HEK293 (cell line): ENCODE results near the gene ECT2.
"Not testable (repeated sequence)": the region's sequence is repeated elsewhere in the genome, so short reads cannot be mapped to it uniquely, and the experiment has no call there.

Experiments
- CTCF ChIA-PET: fragments of 350-600 bp; formaldehyde crosslinking; extraction: SDS; loops from one replicate; lab custom pipeline; 2021; ENCODE audit warnings: antibody characterized with exemption; lab: Yijun Ruan, JAX
- POLR2A ChIA-PET: fragments of 300-600 bp; formaldehyde crosslinking; extraction: SDS; loops from one replicate; lab custom pipeline; 2020; ENCODE audit warnings: antibody characterized with exemption, inconsistent platforms; lab: Yijun Ruan, JAX
- H3K27ac ChIP-seq: fragments of 200-500 bp; sonication (Bioruptor generic); 2 replicates; pipeline ENCODE4 v1.5.1; 2014; ENCODE audit warnings: low read depth, low read length, control low read depth, inconsistent platforms; ENCODE audit errors: extremely low read depth
- H3K36me3 ChIP-seq, 2 experiments: fragments of 200-500 bp in 1 of 2; sonication (Bioruptor generic) in 1 of 2; 1 replicate in 1 of 2; 2 replicates in 1 of 2; pipeline ENCODE4 v1.5.1; 2014 to 2017; ENCODE audit warnings: inconsistent platforms in 2 of 2, low read length in 2 of 2; ENCODE audit not compliant: control insufficient read depth in 2 of 2, insufficient read depth in 1 of 2
- H3K4me1 ChIP-seq: fragments of 200-500 bp; sonication (Bioruptor generic); 2 replicates; pipeline ENCODE4 v1.5.1; 2014; ENCODE audit warnings: mild to moderate bottlenecking, low read length, inconsistent platforms; ENCODE audit not compliant: control insufficient read depth, insufficient read depth
- H3K4me3 ChIP-seq: 2 replicates; pipeline ENCODE4 v1.5.1; 2011; ENCODE audit warnings: low read depth, mild to moderate bottlenecking, control low read depth, low read length, moderate library complexity
- H3K9me3 ChIP-seq: fragments of 200-500 bp; sonication (Bioruptor generic); 2 replicates; pipeline ENCODE4 v1.5.1; 2014; ENCODE audit warnings: low read depth, low read length, inconsistent platforms; ENCODE audit not compliant: control insufficient read depth, insufficient read depth
- HOXC10 ChIP-seq: sonication (generic); formaldehyde crosslinking; IDR thresholded peaks from 2 replicates; pipeline ENCODE4 v1.8.1; 2023; ENCODE audit warnings: mild to moderate bottlenecking, missing genetic modification reagents
- OSR2 ChIP-seq: fragments of 450-650 bp; formaldehyde crosslinking; IDR thresholded peaks from 2 replicates; pipeline ENCODE4 v1.5.1; 2016; ENCODE audit warnings: missing biosample characterization, missing genetic modification characterization
- PRDM1 ChIP-seq: fragments of 450-650 bp; formaldehyde crosslinking; IDR thresholded peaks from 2 replicates; pipeline ENCODE4; 2016; ENCODE audit warnings: missing biosample characterization, missing genetic modification characterization
- TRIM28 ChIP-seq: IDR thresholded peaks from 2 replicates; pipeline ENCODE4 v1.6.1; 2011; ENCODE audit warnings: low read length, control low read depth, borderline replicate concordance
- ZBTB7A ChIP-seq: fragments of 450-650 bp; formaldehyde crosslinking; IDR thresholded peaks from 2 replicates; pipeline ENCODE4 v1.5.1; 2016; ENCODE audit warnings: low read depth, missing biosample characterization, missing genetic modification characterization
- ZNF10 ChIP-seq: fragments of 450-650 bp; formaldehyde crosslinking; IDR thresholded peaks from 2 replicates; pipeline ENCODE4 v1.5.1; 2017; ENCODE audit warnings: missing biosample characterization, missing genetic modification characterization
- ZNF140 ChIP-seq: fragments of 450-650 bp; formaldehyde crosslinking; IDR thresholded peaks from 2 replicates; pipeline ENCODE4 v1.5.1; 2016; ENCODE audit warnings: missing biosample characterization, missing genetic modification characterization
- ZNF350 ChIP-seq: fragments of 450-650 bp; formaldehyde crosslinking; IDR thresholded peaks from 2 replicates; pipeline ENCODE4 v1.5.0; 2017; ENCODE audit warnings: missing biosample characterization, mild to moderate bottlenecking, missing genetic modification characterization
- ZNF391 ChIP-seq: fragments of 450-650 bp; formaldehyde crosslinking; IDR thresholded peaks from 2 replicates; pipeline ENCODE4 v1.5.1; 2016; ENCODE audit warnings: low read depth, missing biosample characterization, missing genetic modification characterization, borderline replicate concordance
- ZNF555 ChIP-seq: fragments of 450-650 bp; formaldehyde crosslinking; conservative IDR thresholded peaks from 2 replicates; pipeline ENCODE4 v1.5.1; 2017; ENCODE audit warnings: missing biosample characterization, mild to moderate bottlenecking, missing genetic modification characterization, inconsistent platforms
- ZNF561 ChIP-seq: fragments of 450-650 bp; IDR thresholded peaks from 2 replicates; pipeline ENCODE4 v1.5.1; 2018; ENCODE audit warnings: missing biosample characterization, missing genetic modification characterization, borderline replicate concordance
- ZNF626 ChIP-seq: fragments of 450-650 bp; sonication (Bioruptor Pico); formaldehyde crosslinking; IDR thresholded peaks from 2 replicates; pipeline ENCODE4 v1.5.1; 2018; ENCODE audit warnings: missing biosample characterization, missing genetic modification characterization, inconsistent platforms
- ZNF658 ChIP-seq: fragments of 450-650 bp; formaldehyde crosslinking; IDR thresholded peaks from 2 replicates; pipeline ENCODE4; 2016; ENCODE audit warnings: missing biosample characterization, missing genetic modification characterization
- ZNF707 ChIP-seq: fragments of 450-650 bp; formaldehyde crosslinking; IDR thresholded peaks from 2 replicates; pipeline ENCODE4 v1.5.1; 2016; ENCODE audit warnings: missing biosample characterization, missing genetic modification characterization
- ZSCAN23 ChIP-seq: fragments of 450-650 bp; formaldehyde crosslinking; IDR thresholded peaks from 2 replicates; pipeline ENCODE4 v1.5.1; 2016; ENCODE audit warnings: missing biosample characterization, missing genetic modification characterization
- ZXDB ChIP-seq: fragments of 450-650 bp; formaldehyde crosslinking; IDR thresholded peaks from 2 replicates; pipeline ENCODE4 v1.5.1; 2016; ENCODE audit warnings: missing biosample characterization, missing genetic modification characterization
- TF ChIP-seq, protein P1 (sequence below): fragments of 450-650 bp; formaldehyde crosslinking; IDR thresholded peaks from 2 replicates; pipeline ENCODE4 v1.5.1; 2016; ENCODE audit warnings: missing biosample characterization, missing genetic modification characterization
- TF ChIP-seq, protein P2 (sequence below): fragments of 450-650 bp; formaldehyde crosslinking; IDR thresholded peaks from 2 replicates; pipeline ENCODE4 v1.5.1; 2016; ENCODE audit warnings: missing biosample characterization, missing genetic modification characterization
- TF ChIP-seq, protein P3 (sequence below): fragments of 450-650 bp; formaldehyde crosslinking; IDR thresholded peaks from 2 replicates; pipeline ENCODE4 v1.5.1; 2017; ENCODE audit warnings: missing biosample characterization, missing genetic modification characterization
- TF ChIP-seq, protein P4 (sequence below): fragments of 450-650 bp; formaldehyde crosslinking; IDR thresholded peaks from 2 replicates; pipeline ENCODE4 v1.5.1; 2016; ENCODE audit warnings: missing biosample characterization, missing genetic modification characterization

Gene ECT2

DNA sequence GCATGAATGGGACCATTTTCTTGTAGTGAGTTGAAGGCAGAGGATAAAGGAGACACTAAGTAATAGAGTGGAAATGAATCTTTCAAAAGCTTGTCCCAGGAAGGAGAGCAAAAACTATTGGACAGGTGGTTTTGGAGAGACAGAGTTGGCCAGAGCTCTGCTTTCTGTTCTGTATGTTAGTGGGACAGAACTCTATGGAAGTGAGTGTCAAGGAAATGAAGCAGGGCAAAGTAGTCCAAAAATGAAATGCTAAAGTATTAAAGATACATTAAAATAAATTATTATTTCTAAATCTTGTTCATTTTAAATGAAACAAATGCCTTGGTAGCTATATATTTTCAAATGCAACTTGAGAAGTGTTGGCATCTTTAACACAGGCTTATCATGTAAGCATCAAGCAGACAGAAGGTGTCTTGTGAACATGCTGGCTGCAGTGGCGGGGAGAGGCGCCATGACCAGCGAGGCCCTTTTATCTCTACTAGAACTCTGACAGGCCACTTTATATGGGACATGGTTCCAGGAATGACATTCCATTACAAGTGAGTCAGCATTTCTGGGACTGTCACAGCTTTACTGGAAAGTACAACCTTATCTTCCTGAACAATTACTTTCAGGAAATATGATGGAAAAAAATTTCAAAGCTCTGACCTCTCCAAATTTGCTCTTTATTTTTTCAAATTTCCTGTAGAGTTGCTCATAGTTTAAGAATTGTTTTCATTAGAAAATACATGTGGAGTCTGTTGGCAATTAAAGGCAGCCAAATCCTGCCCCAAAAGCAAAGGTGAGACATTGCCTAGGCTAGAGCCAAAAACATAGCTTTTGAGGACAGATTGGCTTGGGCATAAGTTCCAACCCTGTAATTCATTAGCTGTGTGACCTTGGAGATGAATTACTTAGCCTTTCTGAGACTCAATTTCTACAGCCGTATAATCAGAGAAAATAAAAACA, 106.5 kb downstream of the ECT2 start:
- no peaks in the 10 kb centered on the region for H3K36me3 ChIP-seq
- no peak overlapping the region for H3K27ac ChIP-seq
- TF ChIP-seq OSR2 = no peak
- TF ChIP-seq TRIM28 = no peak
- TF ChIP-seq ZNF707 = no peak
- no peak for TF ChIP-seq ZNF140 (tag by site-specific recombination)
- TF ChIP-seq, protein P1, sequence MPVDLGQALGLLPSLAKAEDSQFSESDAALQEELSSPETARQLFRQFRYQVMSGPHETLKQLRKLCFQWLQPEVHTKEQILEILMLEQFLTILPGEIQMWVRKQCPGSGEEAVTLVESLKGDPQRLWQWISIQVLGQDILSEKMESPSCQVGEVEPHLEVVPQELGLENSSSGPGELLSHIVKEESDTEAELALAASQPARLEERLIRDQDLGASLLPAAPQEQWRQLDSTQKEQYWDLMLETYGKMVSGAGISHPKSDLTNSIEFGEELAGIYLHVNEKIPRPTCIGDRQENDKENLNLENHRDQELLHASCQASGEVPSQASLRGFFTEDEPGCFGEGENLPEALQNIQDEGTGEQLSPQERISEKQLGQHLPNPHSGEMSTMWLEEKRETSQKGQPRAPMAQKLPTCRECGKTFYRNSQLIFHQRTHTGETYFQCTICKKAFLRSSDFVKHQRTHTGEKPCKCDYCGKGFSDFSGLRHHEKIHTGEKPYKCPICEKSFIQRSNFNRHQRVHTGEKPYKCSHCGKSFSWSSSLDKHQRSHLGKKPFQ (tag by site-specific recombination) = no peak
- no peak for TF ChIP-seq ZNF626
- TF ChIP-seq ZBTB7A (tag by site-specific recombination) = no peak
- no peak for TF ChIP-seq ZXDB (tag by site-specific recombination)
- TF ChIP-seq, all 188 proteins: peak for 0
- ChIA-PET CTCF (interaction anchor here (0.6 kb wide), 1 partner anchor 19 kb away, joined by 5 read pairs; no protein-coding TSS in a partner anchor), POLR2A (no interaction called here)
- no peak overlapping the region for H3K4me3 ChIP-seq
- H3K4me1 ChIP-seq = no peaks in the 10 kb centered on the region
- no peaks in the 10 kb centered on the region for H3K9me3 ChIP-seq

DNA sequence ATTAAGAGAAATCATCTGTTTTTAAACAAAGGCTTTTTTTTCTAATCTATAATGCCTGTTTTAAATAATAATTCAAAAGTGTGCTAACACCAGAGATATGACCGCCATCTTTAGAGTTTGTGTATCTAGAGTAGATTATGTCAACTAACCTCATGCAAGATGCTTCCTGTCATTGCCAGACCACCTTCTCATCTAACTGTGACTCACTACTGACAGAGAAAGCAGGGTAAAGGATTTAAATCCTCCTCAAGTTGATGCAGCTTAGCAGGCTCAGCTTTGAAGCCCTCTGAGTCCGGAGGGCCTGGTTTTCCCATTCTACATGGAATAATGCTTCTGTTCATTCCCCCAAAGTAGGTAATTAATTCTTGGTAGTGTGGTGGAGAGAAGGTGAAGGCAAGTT, 108.5 kb downstream of the ECT2 start:
- Histone ChIP-seq H3K9me3 (no peaks in the 10 kb centered on the region), H3K4me3 (no peak overlapping the region), H3K4me1 (no peaks in the 10 kb centered on the region), H3K27ac (no peak overlapping the region)
- CTCF ChIA-PET = no interaction called here
- no peak for TF ChIP-seq ZNF561 (tag by site-specific recombination)
- TF ChIP-seq, protein P2, sequence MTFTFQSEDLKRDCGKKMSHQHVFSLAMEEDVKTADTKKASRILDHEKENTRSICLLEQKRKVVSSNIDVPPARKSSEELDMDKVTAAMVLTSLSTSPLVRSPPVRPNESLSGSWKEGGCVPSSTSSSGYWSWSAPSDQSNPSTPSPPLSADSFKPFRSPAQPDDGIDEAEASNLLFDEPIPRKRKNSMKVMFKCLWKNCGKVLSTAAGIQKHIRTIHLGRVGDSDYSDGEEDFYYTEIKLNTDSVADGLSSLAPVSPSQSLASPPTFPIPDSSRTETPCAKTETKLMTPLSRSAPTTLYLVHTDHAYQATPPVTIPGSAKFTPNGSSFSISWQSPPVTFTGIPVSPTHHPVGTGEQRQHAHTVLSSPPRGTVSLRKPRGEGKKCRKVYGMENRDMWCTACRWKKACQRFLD (tag by site-specific recombination) = no peak
- TF ChIP-seq ZNF391 (tag by site-specific recombination) = no peak
- no peak for TF ChIP-seq PRDM1 (tag by site-specific recombination)
- TF ChIP-seq HOXC10 (CRISPR knock-in tag) = no peak
- no peak for TF ChIP-seq ZNF10 (tag by site-specific recombination)
- TF ChIP-seq, protein P3, sequence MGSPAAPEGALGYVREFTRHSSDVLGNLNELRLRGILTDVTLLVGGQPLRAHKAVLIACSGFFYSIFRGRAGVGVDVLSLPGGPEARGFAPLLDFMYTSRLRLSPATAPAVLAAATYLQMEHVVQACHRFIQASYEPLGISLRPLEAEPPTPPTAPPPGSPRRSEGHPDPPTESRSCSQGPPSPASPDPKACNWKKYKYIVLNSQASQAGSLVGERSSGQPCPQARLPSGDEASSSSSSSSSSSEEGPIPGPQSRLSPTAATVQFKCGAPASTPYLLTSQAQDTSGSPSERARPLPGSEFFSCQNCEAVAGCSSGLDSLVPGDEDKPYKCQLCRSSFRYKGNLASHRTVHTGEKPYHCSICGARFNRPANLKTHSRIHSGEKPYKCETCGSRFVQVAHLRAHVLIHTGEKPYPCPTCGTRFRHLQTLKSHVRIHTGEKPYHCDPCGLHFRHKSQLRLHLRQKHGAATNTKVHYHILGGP = no peak
- TF ChIP-seq ZNF350 (tag by site-specific recombination) = no peak
- no peak for TF ChIP-seq ZSCAN23 (tag by site-specific recombination)
- no peak for TF ChIP-seq ZNF658
- TF ChIP-seq, protein P4, sequence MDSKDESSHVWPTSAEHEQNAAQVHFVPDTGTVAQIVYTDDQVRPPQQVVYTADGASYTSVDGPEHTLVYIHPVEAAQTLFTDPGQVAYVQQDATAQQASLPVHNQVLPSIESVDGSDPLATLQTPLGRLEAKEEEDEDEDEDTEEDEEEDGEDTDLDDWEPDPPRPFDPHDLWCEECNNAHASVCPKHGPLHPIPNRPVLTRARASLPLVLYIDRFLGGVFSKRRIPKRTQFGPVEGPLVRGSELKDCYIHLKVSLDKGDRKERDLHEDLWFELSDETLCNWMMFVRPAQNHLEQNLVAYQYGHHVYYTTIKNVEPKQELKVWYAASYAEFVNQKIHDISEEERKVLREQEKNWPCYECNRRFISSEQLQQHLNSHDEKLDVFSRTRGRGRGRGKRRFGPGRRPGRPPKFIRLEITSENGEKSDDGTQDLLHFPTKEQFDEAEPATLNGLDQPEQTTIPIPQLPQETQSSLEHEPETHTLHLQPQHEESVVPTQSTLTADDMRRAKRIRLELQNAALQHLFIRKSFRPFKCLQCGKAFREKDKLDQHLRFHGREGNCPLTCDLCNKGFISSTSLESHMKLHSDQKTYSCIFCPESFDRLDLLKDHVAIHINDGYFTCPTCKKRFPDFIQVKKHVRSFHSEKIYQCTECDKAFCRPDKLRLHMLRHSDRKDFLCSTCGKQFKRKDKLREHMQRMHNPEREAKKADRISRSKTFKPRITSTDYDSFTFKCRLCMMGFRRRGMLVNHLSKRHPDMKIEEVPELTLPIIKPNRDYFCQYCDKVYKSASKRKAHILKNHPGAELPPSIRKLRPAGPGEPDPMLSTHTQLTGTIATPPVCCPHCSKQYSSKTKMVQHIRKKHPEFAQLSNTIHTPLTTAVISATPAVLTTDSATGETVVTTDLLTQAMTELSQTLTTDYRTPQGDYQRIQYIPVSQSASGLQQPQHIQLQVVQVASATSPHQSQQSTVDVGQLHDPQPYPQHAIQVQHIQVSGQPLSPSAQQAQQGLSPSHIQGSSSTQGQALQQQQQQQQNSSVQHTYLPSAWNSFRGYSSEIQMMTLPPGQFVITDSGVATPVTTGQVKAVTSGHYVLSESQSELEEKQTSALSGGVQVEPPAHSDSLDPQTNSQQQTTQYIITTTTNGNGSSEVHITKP (tag by site-specific recombination) = no peak
- no peak for TF ChIP-seq ZNF555 (tag by site-specific recombination)
- TF ChIP-seq, all 188 proteins: peak for 0
- POLR2A ChIA-PET = no interaction called here
- no peaks in the 10 kb centered on the region for H3K36me3 ChIP-seq

DNA sequence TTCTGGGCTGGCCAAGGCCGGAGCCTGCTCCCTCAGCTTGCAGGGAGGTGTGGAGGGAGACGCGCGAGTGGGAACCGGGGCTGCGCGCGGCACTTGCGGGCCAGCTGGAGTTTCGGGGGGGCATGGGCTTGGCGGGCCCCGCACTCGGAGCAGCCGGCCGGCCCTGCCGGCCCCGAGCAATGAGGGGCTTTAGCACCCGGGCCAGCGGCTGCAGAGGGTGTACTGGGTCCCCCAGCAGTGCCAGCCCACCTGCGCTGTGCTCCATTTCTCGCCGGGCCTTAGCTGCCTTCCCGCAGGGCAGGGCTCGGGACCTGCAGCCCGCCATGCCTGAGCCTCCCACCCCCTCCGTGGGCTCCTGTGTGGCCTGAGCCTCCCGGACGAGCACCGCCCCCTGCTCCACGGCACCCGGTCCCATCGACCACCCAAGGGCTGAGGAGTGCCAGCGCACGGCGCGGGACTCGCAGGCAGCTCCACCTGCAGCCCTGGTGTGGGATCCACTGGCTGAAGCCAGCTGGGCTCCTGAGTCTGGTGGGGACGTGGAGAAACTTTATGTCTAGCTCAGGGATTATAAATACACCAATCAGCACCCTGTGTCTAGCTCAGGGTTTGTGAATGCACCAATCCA, 116.3 kb downstream of the ECT2 start:
- CTCF ChIA-PET, H3K4me1 ChIP-seq, H3K27ac ChIP-seq, POLR2A ChIA-PET, H3K36me3 ChIP-seq, H3K4me3 ChIP-seq, H3K9me3 ChIP-seq: not testable (repeated sequence)
